DOHH2 (cell line): ENCODE measurements around the gene TIMP3.

ENCODE experiments used
- H3F3A ChIP-seq: fragments of 200-600 bp; sonication (generic), shearing (Covaris generic); 2 replicates; pipeline ENCODE4 v1.6.0; 2016; ENCODE audit warnings: antibody characterized with exemption, mild to moderate bottlenecking; ENCODE audit not compliant: control insufficient read depth, insufficient read depth
- H3K27ac ChIP-seq: fragments of 200-600 bp; sonication (generic); 2 replicates; pipeline ENCODE4 v1.5.1; 2014; ENCODE audit warnings: low read depth, mild to moderate bottlenecking, low read length, moderate library complexity
- H3K27me3 ChIP-seq: fragments of 200-600 bp; sonication (generic); 2 replicates; pipeline ENCODE4 v1.6.1; 2014; ENCODE audit warnings: mild to moderate bottlenecking, low read length, mixed read lengths; ENCODE audit not compliant: control insufficient read depth
- H3K36me3 ChIP-seq: fragments of 200-600 bp; sonication (generic); 2 replicates; pipeline ENCODE4 v1.6.1; 2014; ENCODE audit warnings: mild to moderate bottlenecking, low read length, moderate library complexity, mixed read lengths; ENCODE audit not compliant: control insufficient read depth
- H3K4me1 ChIP-seq: fragments of 200-600 bp; sonication (generic); 2 replicates; pipeline ENCODE4 v1.6.1; 2014; ENCODE audit warnings: mild to moderate bottlenecking, low read length, mixed read lengths; ENCODE audit not compliant: control insufficient read depth
- H3K4me2 ChIP-seq: fragments of 200-600 bp; sonication (generic); 2 replicates; pipeline ENCODE4 v1.6.0; 2014; ENCODE audit warnings: mild to moderate bottlenecking, low read length, moderate library complexity
- H3K4me3 ChIP-seq: fragments of 200-600 bp; sonication (generic); 2 replicates; pipeline ENCODE4 v1.5.1; 2014; ENCODE audit warnings: mild to moderate bottlenecking, low read length, mixed read lengths
- H3K79me2 ChIP-seq: fragments of 200-600 bp; sonication (generic); 2 replicates; pipeline ENCODE4 v1.6.1; 2014; ENCODE audit warnings: mild to moderate bottlenecking, low read length, mixed read lengths; ENCODE audit not compliant: control insufficient read depth
- H3K9me2 ChIP-seq: fragments of 200-600 bp; sonication (generic); replicated peaks from 2 replicates; pipeline ENCODE4 v1.6.1; 2014; ENCODE audit warnings: mild to moderate bottlenecking, low read length, mixed read lengths; ENCODE audit not compliant: control insufficient read depth
- H3K9me3 ChIP-seq: fragments of 200-600 bp; sonication (generic); 2 replicates; pipeline ENCODE4 v1.6.1; 2014; ENCODE audit warnings: antibody characterized with exemption, low read length, mixed read lengths; ENCODE audit not compliant: control insufficient read depth, insufficient read depth
- H4K20me1 ChIP-seq: fragments of 200-600 bp; sonication (generic); 2 replicates; pipeline ENCODE4 v1.6.0; 2014; ENCODE audit warnings: low read depth, mild to moderate bottlenecking, antibody characterized with exemption, low read length, moderate library complexity; ENCODE audit not compliant: control insufficient read depth, insufficient read depth
- EZH2phosphoT487 ChIP-seq: fragments of 200-600 bp; sonication (generic); IDR thresholded peaks from 2 replicates; pipeline ENCODE4 v1.6.1; 2017; ENCODE audit warnings: borderline replicate concordance, mild to moderate bottlenecking, antibody characterized with exemption, low read length, moderate library complexity, mixed read lengths
- TF ChIP-seq, protein P1 (sequence below): fragments of 200-600 bp; sonication (generic); IDR thresholded peaks from one replicate; pipeline ENCODE4 v1.5.1; 2014; ENCODE audit warnings: antibody characterized with exemption, mild to moderate bottlenecking, low read depth, low read length; ENCODE audit not compliant: poor library complexity, severe bottlenecking

TIMP3 gene

GRCh38 chr22:32789797-32790620 is 11.5 kb upstream of the TIMP3 start:
- no peaks in the 10 kb centered on the region for H3K36me3 ChIP-seq
- no peaks in the 10 kb centered on the region for H3K79me2 ChIP-seq
- no peak overlapping the region for H3K4me2 ChIP-seq
- H3K9me2 ChIP-seq: no peaks in the 10 kb centered on the region
- H3K4me1 ChIP-seq: no peaks in the 10 kb centered on the region
- TF ChIP-seq, protein P1, sequence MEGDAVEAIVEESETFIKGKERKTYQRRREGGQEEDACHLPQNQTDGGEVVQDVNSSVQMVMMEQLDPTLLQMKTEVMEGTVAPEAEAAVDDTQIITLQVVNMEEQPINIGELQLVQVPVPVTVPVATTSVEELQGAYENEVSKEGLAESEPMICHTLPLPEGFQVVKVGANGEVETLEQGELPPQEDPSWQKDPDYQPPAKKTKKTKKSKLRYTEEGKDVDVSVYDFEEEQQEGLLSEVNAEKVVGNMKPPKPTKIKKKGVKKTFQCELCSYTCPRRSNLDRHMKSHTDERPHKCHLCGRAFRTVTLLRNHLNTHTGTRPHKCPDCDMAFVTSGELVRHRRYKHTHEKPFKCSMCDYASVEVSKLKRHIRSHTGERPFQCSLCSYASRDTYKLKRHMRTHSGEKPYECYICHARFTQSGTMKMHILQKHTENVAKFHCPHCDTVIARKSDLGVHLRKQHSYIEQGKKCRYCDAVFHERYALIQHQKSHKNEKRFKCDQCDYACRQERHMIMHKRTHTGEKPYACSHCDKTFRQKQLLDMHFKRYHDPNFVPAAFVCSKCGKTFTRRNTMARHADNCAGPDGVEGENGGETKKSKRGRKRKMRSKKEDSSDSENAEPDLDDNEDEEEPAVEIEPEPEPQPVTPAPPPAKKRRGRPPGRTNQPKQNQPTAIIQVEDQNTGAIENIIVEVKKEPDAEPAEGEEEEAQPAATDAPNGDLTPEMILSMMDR: no peak
- no peak for TF ChIP-seq EZH2phosphoT487
- no peaks in the 10 kb centered on the region for H4K20me1 ChIP-seq
- H3K4me3 ChIP-seq: no peak overlapping the region
- H3K9me3 ChIP-seq: no peaks in the 10 kb centered on the region
- H3K27me3 ChIP-seq: no peaks in the 10 kb centered on the region
- no peaks in the 10 kb centered on the region for H3F3A ChIP-seq
- H3K27ac ChIP-seq: no peak overlapping the region

DNA sequence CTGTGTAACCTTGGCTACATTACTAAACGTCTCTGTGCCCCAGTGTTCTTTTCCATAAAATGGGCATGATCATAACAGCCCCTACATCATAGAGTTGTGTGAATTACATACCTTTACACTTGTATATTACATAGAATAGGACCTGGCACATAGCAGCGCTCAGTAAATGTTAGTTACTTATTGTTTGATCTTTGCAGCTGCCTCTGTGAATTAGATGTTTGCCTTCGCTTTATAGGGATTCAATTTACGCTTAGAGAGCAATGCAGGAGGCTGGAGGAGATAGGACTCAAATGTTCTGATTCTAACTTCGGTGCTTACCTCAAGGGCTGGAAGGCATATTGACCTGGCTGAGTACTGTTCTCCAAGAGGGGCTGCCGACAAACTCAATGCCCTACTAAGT is 10.4 kb upstream of the TIMP3 start:
- H3K27ac ChIP-seq: no peak overlapping the region
- H3K4me2 ChIP-seq: no peak overlapping the region
- no peaks in the 10 kb centered on the region for H4K20me1 ChIP-seq
- H3K79me2 ChIP-seq: no peaks in the 10 kb centered on the region
- no peaks in the 10 kb centered on the region for H3K4me1 ChIP-seq
- H3F3A ChIP-seq: no peaks in the 10 kb centered on the region
- no peaks in the 10 kb centered on the region for H3K36me3 ChIP-seq
- TF ChIP-seq, protein P1: no peak
- TF ChIP-seq EZH2phosphoT487: no peak
- H3K9me3 ChIP-seq: no peaks in the 10 kb centered on the region
- H3K9me2 ChIP-seq: no peaks in the 10 kb centered on the region
- H3K4me3 ChIP-seq: no peak overlapping the region
- H3K27me3 ChIP-seq: no peaks in the 10 kb centered on the region

DNA sequence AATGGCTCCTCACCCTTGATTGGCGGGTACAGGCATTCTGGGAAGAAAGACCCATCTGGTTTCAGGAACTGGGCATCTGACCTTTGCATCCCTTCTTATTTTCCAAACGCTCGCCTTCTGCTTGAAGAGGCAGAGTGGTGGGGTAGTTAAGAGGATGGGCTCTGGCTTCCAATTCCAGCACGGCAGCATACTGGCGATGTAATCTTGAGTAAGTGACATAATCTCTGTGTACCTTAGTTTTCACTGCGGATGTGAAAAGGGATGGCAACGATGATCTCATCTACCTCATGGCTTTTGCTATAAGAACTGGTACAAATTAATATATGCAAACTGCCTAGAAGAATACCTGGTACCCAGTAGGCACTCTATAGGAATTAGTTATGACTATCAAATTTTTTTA is 10.0 kb upstream of the TIMP3 start:
- H3K79me2 ChIP-seq: no peaks in the 10 kb centered on the region
- no peak overlapping the region for H3K27ac ChIP-seq
- no peaks in the 10 kb centered on the region for H4K20me1 ChIP-seq
- no peaks in the 10 kb centered on the region for H3K9me3 ChIP-seq
- no peaks in the 10 kb centered on the region for H3K4me1 ChIP-seq
- H3K27me3 ChIP-seq: no peaks in the 10 kb centered on the region
- H3K4me2 ChIP-seq: no peak overlapping the region
- no peak for TF ChIP-seq EZH2phosphoT487
- TF ChIP-seq, protein P1: no peak
- H3F3A ChIP-seq: no peaks in the 10 kb centered on the region
- no peaks in the 10 kb centered on the region for H3K36me3 ChIP-seq
- no peaks in the 10 kb centered on the region for H3K9me2 ChIP-seq
- no peak overlapping the region for H3K4me3 ChIP-seq
